ENCODE data around the gene GRK5.

- no peak for TF ChIP-seq CTCF (IDR thresholded peaks at IDR 0.05)
- TF ChIP-seq POLR2AphosphoS5 (IDR thresholded peaks at IDR 0.05), result no peak
Measured at GRCh38 chr10:119469325-119469707, 261.9 kb downstream of the GRK5 start.
